Dendritic cell treated with granulocyte-macrophage colony-stimulating factor and Interleukin-4, amounts not matched to agents 40 ng/mL and 50 ng/mL, for 4 days (primary cell): Measurements from ENCODE around the gene SYT3.

Experiments used
- H3K27ac Mint-ChIP-seq: one replicate; pipeline ENCODE4 v1.8.0; 2022; ENCODE audit warnings: mild to moderate bottlenecking, mixed read lengths
- H3K27me3 Mint-ChIP-seq: one replicate; pipeline ENCODE4 v1.8.0; 2022; ENCODE audit warnings: mild to moderate bottlenecking, mixed read lengths
- H3K36me3 Mint-ChIP-seq: one replicate; pipeline ENCODE4 v1.8.0; 2022; ENCODE audit warnings: low read depth, mixed read lengths
- H3K4me1 Mint-ChIP-seq: one replicate; pipeline ENCODE4 v1.8.0; 2022; ENCODE audit warnings: low read depth, mixed read lengths
- H3K4me3 Mint-ChIP-seq: one replicate; pipeline ENCODE4 v1.8.0; 2022; ENCODE audit warnings: mild to moderate bottlenecking, moderate library complexity, mixed read lengths
- H3K9me3 Mint-ChIP-seq: one replicate; pipeline ENCODE4 v1.8.0; 2022; ENCODE audit warnings: mixed read lengths
- intact Hi-C: fragments of 100-400 bp; cut with micrococcal nuclease; formaldehyde crosslinking; loops from one replicate; pipeline ENCODE4 v1.15.0; 2022

Gene SYT3, protein sequence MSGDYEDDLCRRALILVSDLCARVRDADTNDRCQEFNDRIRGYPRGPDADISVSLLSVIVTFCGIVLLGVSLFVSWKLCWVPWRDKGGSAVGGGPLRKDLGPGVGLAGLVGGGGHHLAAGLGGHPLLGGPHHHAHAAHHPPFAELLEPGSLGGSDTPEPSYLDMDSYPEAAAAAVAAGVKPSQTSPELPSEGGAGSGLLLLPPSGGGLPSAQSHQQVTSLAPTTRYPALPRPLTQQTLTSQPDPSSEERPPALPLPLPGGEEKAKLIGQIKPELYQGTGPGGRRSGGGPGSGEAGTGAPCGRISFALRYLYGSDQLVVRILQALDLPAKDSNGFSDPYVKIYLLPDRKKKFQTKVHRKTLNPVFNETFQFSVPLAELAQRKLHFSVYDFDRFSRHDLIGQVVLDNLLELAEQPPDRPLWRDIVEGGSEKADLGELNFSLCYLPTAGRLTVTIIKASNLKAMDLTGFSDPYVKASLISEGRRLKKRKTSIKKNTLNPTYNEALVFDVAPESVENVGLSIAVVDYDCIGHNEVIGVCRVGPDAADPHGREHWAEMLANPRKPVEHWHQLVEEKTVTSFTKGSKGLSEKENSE

DNA sequence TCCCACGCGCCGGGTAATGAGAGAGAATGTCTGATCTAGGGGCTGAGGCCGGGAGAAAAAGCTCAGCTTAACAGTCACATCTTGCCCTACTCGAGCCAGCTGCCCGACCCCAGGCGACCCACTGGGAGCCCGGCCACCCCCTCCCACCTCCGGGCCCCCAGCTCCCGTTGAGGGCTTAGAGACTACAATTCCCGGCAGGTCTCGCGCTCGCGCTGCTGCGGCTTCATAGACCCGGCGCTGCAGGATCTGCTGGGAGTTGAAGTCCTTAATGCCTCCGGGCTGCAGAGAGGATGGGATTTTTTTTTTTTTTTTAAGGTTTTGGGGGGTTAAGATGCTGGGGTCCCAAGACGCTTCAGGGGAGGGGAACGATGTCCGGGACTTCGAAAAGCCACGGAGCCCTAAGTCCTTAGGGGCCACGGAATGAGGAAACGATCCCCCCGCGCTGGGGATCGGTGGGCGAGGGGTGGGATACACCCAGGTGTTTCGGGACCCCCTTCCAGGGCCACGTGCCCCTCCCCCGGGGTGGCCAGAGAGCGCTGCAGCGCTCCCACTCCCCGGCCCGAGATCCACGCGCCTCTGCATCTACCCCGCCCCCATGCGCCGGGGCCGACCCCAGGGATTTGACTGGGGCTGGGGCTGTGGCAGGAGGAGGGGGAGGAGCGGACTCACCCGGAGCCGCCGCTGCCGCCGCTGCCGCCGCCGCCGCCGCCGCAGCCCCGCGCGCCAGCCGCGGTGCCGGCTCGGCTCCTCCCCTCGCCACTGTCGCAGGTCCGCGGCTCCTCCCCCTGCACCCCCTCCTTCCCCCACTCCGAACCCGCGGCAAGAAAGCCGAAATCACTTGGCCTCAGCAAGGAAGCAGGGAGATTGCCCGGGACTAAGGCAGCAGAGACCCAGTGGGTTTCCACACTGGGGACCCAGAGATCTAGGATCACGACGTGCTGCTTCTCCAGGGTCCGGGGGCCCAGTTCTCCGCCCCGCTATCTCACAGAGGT, at the start of gene SYT3:
SYT3 (minus strand) TSS at position 761 of the 992 bp plus-strand sequence. CDS start 2,470 bp downstream, outside the sequence.
- Mint-ChIP-seq H3K4me3 (no peak within 1 kb of the TSS), H3K36me3 (no peaks in the 10 kb centered on the region), H3K9me3 (peaks cover under 1% of the 10 kb centered on the region), H3K27me3 (peaks cover 42% of the 10 kb centered on the region), H3K27ac (no peak within 1 kb of the TSS), H3K4me1 (no peaks in the 10 kb centered on the region)
- intact Hi-C loops: no loop called here

DNA sequence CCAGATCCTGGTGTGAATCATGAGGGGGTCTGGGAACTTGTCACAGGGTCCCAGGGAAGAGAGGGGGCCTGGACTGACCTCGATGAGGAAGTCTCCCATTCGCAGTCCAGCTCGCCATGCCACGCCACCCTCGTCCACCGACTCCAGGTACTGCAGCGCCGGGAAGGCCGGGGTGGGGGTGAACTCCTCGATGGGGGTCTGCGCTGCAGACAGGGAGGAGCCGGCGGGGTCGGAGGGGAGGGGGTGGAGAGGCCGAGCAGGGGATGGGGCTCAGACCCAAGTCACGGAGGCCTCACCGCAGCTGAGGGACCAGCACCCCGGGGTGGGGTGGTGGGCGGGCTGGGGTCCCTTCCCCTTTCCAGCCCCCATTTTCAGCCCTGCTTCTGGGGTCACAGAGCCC, 49.1 kb upstream of the SYT3 start:
- Mint-ChIP-seq H3K9me3 (no peaks in the 10 kb centered on the region), H3K4me1 (no peaks in the 10 kb centered on the region), H3K27me3 (peaks cover 68% of the 10 kb centered on the region), H3K36me3 (no peaks in the 10 kb centered on the region), H3K27ac (no peak overlapping the region), H3K4me3 (no peak overlapping the region)
- intact Hi-C loops: no loop called here

DNA sequence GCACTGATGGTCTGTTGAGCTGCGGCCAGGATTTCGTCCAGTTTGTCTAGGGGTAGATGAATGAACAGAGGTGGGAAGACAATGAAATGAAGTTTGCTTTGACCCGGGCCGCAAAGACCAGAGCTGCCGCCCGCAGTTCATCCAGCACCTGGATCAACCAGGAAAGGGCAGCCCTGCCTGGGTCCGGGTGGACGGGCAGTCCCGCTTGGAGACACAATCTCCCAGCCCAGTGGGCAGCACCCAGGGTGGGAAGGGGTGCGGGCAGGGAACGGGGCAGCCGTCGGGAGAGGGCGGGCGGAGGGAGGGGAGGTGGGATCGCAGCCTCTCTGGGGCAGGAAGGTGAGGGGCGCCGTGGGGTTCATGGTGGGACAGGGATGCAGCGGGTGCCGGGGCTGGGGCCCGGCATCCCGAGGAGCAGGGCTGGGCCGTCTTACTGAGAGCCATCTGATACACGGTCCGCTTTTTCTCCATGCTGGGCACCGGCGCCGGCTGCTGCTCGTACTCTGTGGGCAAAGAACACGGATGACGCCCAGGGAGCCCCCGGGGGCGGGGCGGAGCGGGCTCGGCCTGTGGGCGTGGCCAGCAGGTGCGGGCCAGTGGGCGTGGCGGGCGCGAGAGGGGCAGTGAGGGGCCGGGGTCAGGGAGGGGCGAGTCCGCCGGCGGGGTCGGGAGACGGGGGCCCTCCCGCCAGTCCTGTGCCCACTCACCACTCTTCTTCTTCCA, 46.8 kb upstream of the SYT3 start:
- intact Hi-C loops: no loop called here
- Mint-ChIP-seq H3K9me3 (no peaks in the 10 kb centered on the region), H3K4me1 (no peaks in the 10 kb centered on the region), H3K27me3 (peaks cover 56% of the 10 kb centered on the region), H3K27ac (no peak overlapping the region), H3K4me3 (no peak overlapping the region), H3K36me3 (no peaks in the 10 kb centered on the region)

DNA sequence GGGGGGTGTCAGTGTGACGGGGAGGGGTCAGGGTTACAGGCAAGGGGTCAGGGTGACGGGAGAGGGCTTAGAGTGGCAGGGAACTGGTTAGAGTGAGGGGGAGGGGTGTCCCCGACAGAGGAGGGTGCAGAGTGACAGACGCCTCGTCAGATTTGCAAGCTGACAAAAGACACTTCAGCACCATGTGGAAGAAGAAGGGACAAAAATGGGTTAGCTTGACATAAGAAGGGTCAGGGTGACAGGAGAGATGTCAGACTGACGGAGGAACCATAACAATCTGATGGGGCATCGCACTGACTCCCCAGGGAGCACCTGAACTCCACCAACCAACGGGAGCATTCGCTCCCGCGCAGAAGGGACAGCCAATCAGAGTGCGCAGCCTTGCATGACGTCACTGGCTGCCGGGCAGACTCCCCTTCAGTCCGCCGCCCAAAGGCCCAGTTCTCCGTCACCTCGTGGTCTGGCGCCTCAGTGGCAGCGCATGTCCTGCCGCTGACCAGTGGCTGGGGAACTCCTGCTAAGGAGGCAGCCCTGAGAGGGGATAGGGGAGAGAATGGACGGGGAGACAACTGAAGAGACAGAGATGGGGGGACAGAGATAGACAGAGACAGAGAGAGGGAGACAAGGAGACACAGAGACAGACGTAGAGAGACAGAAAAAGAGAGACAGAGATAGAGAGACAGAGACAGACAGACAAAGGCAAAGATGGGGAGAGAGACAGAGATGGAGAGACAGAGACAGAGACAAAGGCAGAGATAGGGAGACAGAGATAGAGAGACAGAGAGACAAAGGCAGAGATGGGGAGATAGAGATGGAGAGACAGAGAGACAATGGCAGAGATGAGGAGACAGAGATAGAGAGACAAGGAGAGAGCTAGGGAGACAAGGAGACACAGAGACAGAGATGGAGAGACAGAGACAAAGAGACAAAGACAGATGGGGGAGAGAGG, 39.8 kb upstream of the SYT3 start:
- Mint-ChIP-seq H3K4me3 (no peak overlapping the region), H3K4me1 (peaks cover 13% of the 10 kb centered on the region), H3K27me3 (peaks cover 48% of the 10 kb centered on the region), H3K36me3 (no peaks in the 10 kb centered on the region), H3K9me3 (peaks cover 14% of the 10 kb centered on the region), H3K27ac (peak overlapping the region; percentile 76)
- intact Hi-C loops: no loop called here

DNA sequence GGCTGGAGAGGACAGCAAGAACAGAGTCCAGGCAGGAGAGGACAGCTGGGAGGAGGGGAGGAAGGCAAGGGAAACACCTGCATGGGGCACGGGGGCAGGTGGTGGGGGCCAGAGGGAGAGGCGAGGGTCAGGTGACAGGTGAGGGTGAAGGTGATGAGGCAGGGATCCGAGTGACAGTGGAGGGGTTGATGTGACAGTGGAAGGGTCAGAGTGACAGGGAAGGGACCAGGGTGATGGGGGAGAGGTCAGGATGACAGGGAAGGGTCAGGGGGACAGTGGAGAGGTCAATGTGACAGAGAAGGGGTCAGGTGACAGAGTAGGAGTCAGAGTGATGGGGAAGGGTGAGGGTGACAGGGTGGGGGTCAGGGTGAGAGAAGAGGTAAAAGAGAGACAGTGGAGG, 38.6 kb upstream of the SYT3 start:
- no peak overlapping the region for H3K4me3 Mint-ChIP-seq
- H3K36me3 Mint-ChIP-seq: no peaks in the 10 kb centered on the region
- peaks cover 54% of the 10 kb centered on the region for H3K27me3 Mint-ChIP-seq
- peaks cover 14% of the 10 kb centered on the region for H3K9me3 Mint-ChIP-seq
- peak overlapping the region; percentile 59 for H3K27ac Mint-ChIP-seq
- peaks cover 13% of the 10 kb centered on the region for H3K4me1 Mint-ChIP-seq
- intact Hi-C loops: no loop called here

DNA sequence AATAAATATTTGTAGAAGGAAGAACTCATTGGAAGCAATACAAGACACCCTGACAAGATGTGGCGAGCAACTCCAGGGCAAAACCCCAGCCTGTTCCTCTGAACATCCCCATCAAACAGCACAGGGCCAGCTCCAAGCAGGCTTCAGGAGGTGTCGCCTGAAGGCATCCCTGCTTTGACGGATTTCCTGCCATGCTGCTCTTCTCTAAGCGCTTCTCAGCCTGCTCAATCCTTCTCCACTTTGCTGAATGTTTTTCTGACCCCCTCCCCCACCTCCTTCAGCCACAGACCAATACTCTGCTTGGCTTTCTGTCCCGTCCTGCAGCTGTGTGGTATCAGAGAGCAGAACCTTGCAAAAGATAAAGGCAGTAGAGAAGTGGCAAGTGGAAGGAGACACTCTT, 38.0 kb upstream of the SYT3 start:
- H3K4me1 Mint-ChIP-seq: peaks cover 13% of the 10 kb centered on the region
- H3K4me3 Mint-ChIP-seq: no peak overlapping the region
- intact Hi-C loops: no loop called here
- peak overlapping the region; percentile 59 for H3K27ac Mint-ChIP-seq
- H3K36me3 Mint-ChIP-seq: no peaks in the 10 kb centered on the region
- peaks cover 14% of the 10 kb centered on the region for H3K9me3 Mint-ChIP-seq
- peaks cover 60% of the 10 kb centered on the region for H3K27me3 Mint-ChIP-seq

DNA sequence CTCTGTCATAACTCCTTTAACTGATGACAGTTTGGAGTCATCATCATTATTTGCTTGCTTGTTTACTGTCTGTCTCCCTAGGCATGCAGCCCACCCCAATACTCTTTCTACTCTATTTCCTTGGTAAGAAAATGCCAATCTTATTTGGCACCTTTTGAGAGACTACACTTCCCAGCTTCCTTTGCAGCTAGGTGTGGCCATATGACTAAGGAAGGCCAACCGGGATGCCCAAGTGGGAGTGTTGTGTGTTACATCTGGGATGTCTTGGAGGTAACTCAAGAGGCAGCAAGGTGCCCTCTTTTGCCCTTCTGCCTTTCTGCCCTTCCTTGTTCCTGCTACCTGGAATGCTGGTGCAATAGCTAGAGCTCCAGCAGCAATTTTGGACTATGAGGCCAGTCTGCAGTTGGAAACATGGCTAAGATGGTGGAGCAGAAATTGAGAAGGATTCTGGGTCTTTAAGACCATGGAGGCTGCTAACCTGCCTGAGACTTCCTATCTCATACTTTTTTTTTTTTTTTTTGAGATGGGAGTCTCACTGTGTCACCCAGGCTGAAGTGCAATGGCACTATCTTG, 37.0 kb upstream of the SYT3 start:
- H3K27ac Mint-ChIP-seq: no peak overlapping the region
- no peaks in the 10 kb centered on the region for H3K36me3 Mint-ChIP-seq
- intact Hi-C loops: no loop called here

DNA sequence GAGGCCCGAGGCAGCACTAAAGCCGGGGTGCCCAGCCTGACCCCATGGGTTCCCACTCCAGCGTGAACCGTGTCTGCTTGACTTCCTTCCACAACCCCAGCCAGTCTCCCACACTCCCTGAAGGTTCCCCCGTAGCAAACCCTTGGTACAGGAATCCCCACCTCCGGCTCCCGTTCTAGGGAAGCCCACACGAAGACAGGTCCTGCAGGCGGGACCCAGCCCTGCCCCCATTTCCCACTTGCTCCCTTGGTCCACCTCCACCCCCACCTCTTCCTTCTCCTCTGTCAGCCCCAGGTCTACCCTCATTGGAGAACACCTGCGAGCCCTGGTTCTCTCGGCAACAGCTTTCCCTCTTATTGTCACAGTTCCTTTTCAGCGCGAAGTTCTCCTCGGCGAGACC, 33.4 kb upstream of the SYT3 start:
- no peaks in the 10 kb centered on the region for H3K4me1 Mint-ChIP-seq
- intact Hi-C loops: no loop called here
- H3K9me3 Mint-ChIP-seq: no peaks in the 10 kb centered on the region
- H3K27ac Mint-ChIP-seq: no peak overlapping the region
- H3K4me3 Mint-ChIP-seq: no peak overlapping the region
- peaks cover 69% of the 10 kb centered on the region for H3K27me3 Mint-ChIP-seq
- no peaks in the 10 kb centered on the region for H3K36me3 Mint-ChIP-seq

More for the DNA sequence above, 37.0 kb upstream of the SYT3 start:
- peaks cover 14% of the 10 kb centered on the region for H3K9me3 Mint-ChIP-seq
- peaks cover 61% of the 10 kb centered on the region for H3K27me3 Mint-ChIP-seq
- no peak overlapping the region for H3K4me3 Mint-ChIP-seq
- H3K4me1 Mint-ChIP-seq: peaks cover 13% of the 10 kb centered on the region

DNA sequence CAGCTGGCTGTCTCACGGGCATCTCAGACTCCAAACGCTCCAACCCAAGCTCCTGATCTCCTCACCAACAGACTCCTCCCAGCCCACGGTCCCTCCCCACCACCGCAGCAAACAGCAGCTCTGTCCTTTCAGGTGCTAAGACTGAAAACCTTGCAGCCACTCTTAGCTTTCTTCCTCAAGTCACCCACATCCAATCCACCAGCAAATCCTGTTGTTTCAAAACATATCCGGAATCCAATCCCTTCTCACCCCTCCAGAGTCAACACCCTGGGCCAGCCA, 30.4 kb upstream of the SYT3 start:
- H3K36me3 Mint-ChIP-seq: no peaks in the 10 kb centered on the region
- H3K4me3 Mint-ChIP-seq: no peak overlapping the region
- H3K9me3 Mint-ChIP-seq: no peaks in the 10 kb centered on the region
- H3K4me1 Mint-ChIP-seq: no peaks in the 10 kb centered on the region
- intact Hi-C loops: no loop called here
- H3K27ac Mint-ChIP-seq: no peak overlapping the region
- H3K27me3 Mint-ChIP-seq: peaks cover 75% of the 10 kb centered on the region

DNA sequence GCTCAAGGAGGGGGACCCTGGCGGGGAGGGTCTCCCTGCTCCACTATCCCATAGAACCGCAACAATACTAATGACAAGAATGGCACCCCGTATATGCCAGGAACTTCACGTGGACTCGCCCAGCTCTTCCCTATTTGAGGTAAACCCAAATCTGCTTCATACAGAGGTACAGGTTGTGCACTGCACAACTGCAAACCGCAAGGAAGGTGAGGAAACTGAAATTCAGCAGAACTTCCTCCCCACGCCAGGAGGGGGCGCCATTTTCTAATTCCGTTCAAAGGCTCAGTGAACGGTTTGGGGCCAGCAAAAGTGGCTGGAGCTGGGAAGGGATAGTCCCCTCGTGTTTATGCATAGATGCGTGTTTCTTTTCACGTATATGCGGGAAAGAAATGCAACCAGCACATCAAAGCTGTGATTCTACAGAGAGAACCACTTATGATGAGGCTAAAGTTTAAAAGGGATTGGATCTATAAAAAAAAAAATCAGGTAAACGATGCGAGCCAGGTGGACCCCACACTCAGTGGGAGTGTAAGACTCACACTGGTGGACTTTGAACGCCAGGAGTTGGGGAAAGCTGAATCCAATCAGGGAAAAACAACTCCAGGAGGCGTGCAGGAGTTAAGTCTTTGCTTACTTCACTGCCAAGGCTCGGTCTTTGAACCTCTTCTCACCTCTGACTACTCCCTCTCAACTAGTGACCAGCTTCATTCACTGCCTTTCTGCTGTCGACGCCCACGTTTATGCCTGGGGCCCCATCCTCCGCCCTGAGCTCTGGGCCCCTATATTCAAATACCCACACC, 29.8 kb upstream of the SYT3 start:
- Mint-ChIP-seq H3K9me3 (no peaks in the 10 kb centered on the region), H3K36me3 (no peaks in the 10 kb centered on the region), H3K27ac (no peak overlapping the region), H3K4me3 (no peak overlapping the region), H3K27me3 (peaks cover 79% of the 10 kb centered on the region), H3K4me1 (no peaks in the 10 kb centered on the region)
- intact Hi-C loops: loop anchor here (1.0 kb wide), 1 partner anchor 114 kb away; no protein-coding TSS in a partner anchor

DNA sequence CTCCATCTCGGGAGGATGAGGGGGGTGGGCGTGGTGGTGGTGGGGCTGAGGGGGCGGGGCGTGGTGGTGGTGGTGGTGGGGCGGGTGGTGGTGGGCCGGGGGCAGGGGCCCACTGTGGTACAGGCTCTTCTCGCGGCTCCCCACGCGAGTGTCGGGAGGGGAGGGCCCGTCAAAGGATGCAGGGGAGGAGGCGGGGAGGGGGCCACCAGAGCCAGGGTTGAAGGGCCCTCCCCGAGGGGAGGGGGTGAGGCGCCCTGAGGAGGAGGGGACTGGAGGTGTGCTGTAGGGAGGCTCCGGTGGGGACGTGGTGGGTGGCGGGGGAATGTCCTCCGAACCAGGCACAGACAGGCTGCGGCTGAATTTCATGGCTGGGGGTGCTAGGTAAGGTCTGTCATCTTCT, 29.2 kb upstream of the SYT3 start:
- no peak overlapping the region for H3K4me3 Mint-ChIP-seq
- H3K27ac Mint-ChIP-seq: no peak overlapping the region
- no peaks in the 10 kb centered on the region for H3K9me3 Mint-ChIP-seq
- no peaks in the 10 kb centered on the region for H3K4me1 Mint-ChIP-seq
- intact Hi-C loops: loop anchor here (1.0 kb wide), 1 partner anchor 114 kb away; no protein-coding TSS in a partner anchor
- H3K27me3 Mint-ChIP-seq: peaks cover 79% of the 10 kb centered on the region
- H3K36me3 Mint-ChIP-seq: no peaks in the 10 kb centered on the region

DNA sequence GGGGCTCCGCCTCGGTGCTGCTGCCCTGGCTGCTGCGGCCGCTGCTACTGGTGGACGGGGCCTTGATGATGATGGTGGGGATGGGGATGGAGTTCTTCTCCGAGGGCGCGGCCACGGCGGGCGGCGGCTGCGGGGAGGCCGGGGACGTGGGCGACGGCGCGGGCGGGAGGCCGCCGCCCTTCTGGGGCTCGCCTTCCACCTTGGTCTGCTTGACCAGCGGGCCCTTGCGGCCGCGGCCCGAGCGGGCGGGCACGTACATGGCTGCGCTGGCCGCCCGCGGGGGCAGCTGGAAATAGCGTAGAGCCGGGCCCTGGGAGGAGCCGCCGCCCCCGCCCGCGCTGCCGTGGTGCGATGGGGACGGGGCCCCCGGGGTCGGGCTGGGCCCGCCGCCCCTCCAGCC, 28.7 kb upstream of the SYT3 start:
- no peak overlapping the region for H3K4me3 Mint-ChIP-seq
- intact Hi-C loops: no loop called here
- no peaks in the 10 kb centered on the region for H3K36me3 Mint-ChIP-seq

More for the DNA sequence above, 28.7 kb upstream of the SYT3 start:
- no peaks in the 10 kb centered on the region for H3K4me1 Mint-ChIP-seq
- H3K9me3 Mint-ChIP-seq: no peaks in the 10 kb centered on the region
- H3K27ac Mint-ChIP-seq: no peak overlapping the region
- peaks cover 77% of the 10 kb centered on the region for H3K27me3 Mint-ChIP-seq
